Spinal cord (tissue), 10 donors: ENCODE results near the gene SUN1. TPM values are rescaled to one million over a fixed set of nuclear protein-coding genes. Genes with fewer than 3 reads are reported as not detected.

ENCODE experiments used
- DNase-seq, 6 donors: peaks; one replicate each; pipeline versions ENCODE4 v3.0.0 to v3.0.0-alpha.2; 2013 to 2015; ENCODE audit warnings: low spot score in 6 of 6, low read depth in 4 of 6
- H3K27ac ChIP-seq: one replicate; pipeline ENCODE4 v1.5.1; 2013; ENCODE audit warnings: low read depth, low read length, control low read depth
- H3K27me3 ChIP-seq: one replicate; pipeline ENCODE4 v1.6.1; 2013; ENCODE audit warnings: low read length; ENCODE audit not compliant: control insufficient read depth, insufficient read depth
- H3K36me3 ChIP-seq: one replicate; pipeline ENCODE4 v1.6.1; 2013; ENCODE audit warnings: low read length; ENCODE audit not compliant: control insufficient read depth, insufficient read depth
- H3K4me1 ChIP-seq: one replicate; pipeline ENCODE4 v1.6.1; 2013; ENCODE audit warnings: low read length; ENCODE audit not compliant: control insufficient read depth, insufficient read depth
- H3K4me3 ChIP-seq: one replicate; pipeline ENCODE4 v1.5.1; 2013; ENCODE audit warnings: low read depth, low read length, control low read depth
- H3K9me3 ChIP-seq: one replicate; pipeline ENCODE4 v1.6.1; 2013; ENCODE audit warnings: low read length; ENCODE audit not compliant: control insufficient read depth, insufficient read depth
- WGBS: methylation state at CpG from one replicate; pipeline ENCODE4 v1.1.5; 2013; ENCODE audit warnings: missing lambda C conversion rate; ENCODE audit not compliant: insufficient coverage; 5-methylcytosine and 5-hydroxymethylcytosine counted together
- polyA plus RNA-seq, 2 donors: library from polyadenylated mRNA; unstranded; fragments of 120-200 nt; gene quantifications; one replicate each; pipeline ENCODE4 v1.2.1, GENCODE V29; 2013; ENCODE audit not compliant: insufficient read length in 2 of 2
- total RNA-seq, 2 donors: library from RNA; depleted of rRNA in 1 of 2; stranded (reverse); fragments of 120-200 nt in 1 of 2; fragments of >200 nt in 1 of 2; gene quantifications; one replicate each; pipeline versions ENCODE4 v1.2.3 to v1.2.4, GENCODE V29; 2013 to 2014
- donor health status: healthy.

SUN1 gene
- total and polyA plus RNA-seq, 4 donors = 114 to 185 (median 170) TPM

GRCh38 chr7:851204-851603, 18.9 kb downstream of the SUN1 start:
- no peak for DNase-seq
- H3K4me1 ChIP-seq = no peaks in the 10 kb centered on the region
- H3K27me3 ChIP-seq = no peaks in the 10 kb centered on the region
- no peaks in the 10 kb centered on the region for H3K9me3 ChIP-seq
- no peak overlapping the region for H3K27ac ChIP-seq
- no peak overlapping the region for H3K4me3 ChIP-seq
- H3K36me3 ChIP-seq = peaks cover 79% of the 10 kb centered on the region
- 97% methylated on average over 14 of the region's 14 CpGs for WGBS

- Histone ChIP-seq H3K9me3 (no peaks in the 10 kb centered on the region), H3K36me3 (peaks cover 85% of the 10 kb centered on the region), H3K27ac (no peak overlapping the region), H3K4me3 (no peak overlapping the region), H3K4me1 (no peaks in the 10 kb centered on the region), H3K27me3 (no peaks in the 10 kb centered on the region)
- 92% methylated on average over 33 of the region's 33 CpGs for WGBS
- no peak for DNase-seq
Observed at GRCh38 chr7:853366-854117, 21.3 kb downstream of the SUN1 start.

- WGBS = 96% methylated on average over 29 of the region's 32 CpGs
- Histone ChIP-seq H3K9me3 (no peaks in the 10 kb centered on the region), H3K27ac (no peak overlapping the region), H3K4me3 (no peak overlapping the region), H3K4me1 (no peaks in the 10 kb centered on the region), H3K27me3 (no peaks in the 10 kb centered on the region), H3K36me3 (peaks cover 85% of the 10 kb centered on the region)
- no peak for DNase-seq
Observed at GRCh38 chr7:854118-854775, 22.0 kb downstream of the SUN1 start.

- peaks cover 90% of the 10 kb centered on the region for H3K36me3 ChIP-seq
- no peak for DNase-seq
- WGBS = 94% methylated on average over 24 of the region's 29 CpGs
Observed at GRCh38 chr7:855686-856369, 23.6 kb downstream of the SUN1 start.

GRCh38 chr7:856444-857095, 24.3 kb downstream of the SUN1 start:
- Histone ChIP-seq H3K27ac (no peak overlapping the region), H3K4me1 (no peaks in the 10 kb centered on the region), H3K36me3 (peaks cover 91% of the 10 kb centered on the region), H3K4me3 (no peak overlapping the region), H3K9me3 (no peaks in the 10 kb centered on the region), H3K27me3 (no peaks in the 10 kb centered on the region)
- no peak for DNase-seq
- WGBS = 95% methylated on average over 29 of the region's 30 CpGs

More at GRCh38 chr7:855686-856369, 23.6 kb downstream of the SUN1 start:
- Histone ChIP-seq H3K4me3 (no peak overlapping the region), H3K9me3 (no peaks in the 10 kb centered on the region), H3K27ac (no peak overlapping the region), H3K27me3 (no peaks in the 10 kb centered on the region), H3K4me1 (no peaks in the 10 kb centered on the region)

GRCh38 chr7:857661-858060, 25.4 kb downstream of the SUN1 start:
- Histone ChIP-seq H3K36me3 (peaks cover 91% of the 10 kb centered on the region), H3K4me3 (no peak overlapping the region), H3K27ac (no peak overlapping the region), H3K27me3 (no peaks in the 10 kb centered on the region), H3K9me3 (no peaks in the 10 kb centered on the region), H3K4me1 (no peaks in the 10 kb centered on the region)
- DNase-seq = no peak
- WGBS = 91% methylated on average over 8 of the region's 9 CpGs

- H3K36me3 ChIP-seq = peaks cover 88% of the 10 kb centered on the region
- no peaks in the 10 kb centered on the region for H3K4me1 ChIP-seq
- H3K27ac ChIP-seq = no peak overlapping the region
- no peaks in the 10 kb centered on the region for H3K9me3 ChIP-seq
- DNase-seq = no peak
- WGBS = 84% methylated on average over 13 of the region's 16 CpGs
- H3K27me3 ChIP-seq = no peaks in the 10 kb centered on the region
- no peak overlapping the region for H3K4me3 ChIP-seq
Observed at GRCh38 chr7:859359-860030, 27.2 kb downstream of the SUN1 start.

GRCh38 chr7:860149-860548, 27.9 kb downstream of the SUN1 start:
- H3K27ac ChIP-seq = no peak overlapping the region
- WGBS = 95% methylated on average over 18 of the region's 21 CpGs
- H3K9me3 ChIP-seq = no peaks in the 10 kb centered on the region
- DNase-seq = no peak
- H3K4me3 ChIP-seq = no peak overlapping the region
- no peaks in the 10 kb centered on the region for H3K4me1 ChIP-seq
- H3K36me3 ChIP-seq = peaks cover 88% of the 10 kb centered on the region
- H3K27me3 ChIP-seq = no peaks in the 10 kb centered on the region

GRCh38 chr7:861222-861621, 28.9 kb downstream of the SUN1 start:
- 91% methylated on average over 4 of the region's 9 CpGs for WGBS
- H3K27me3 ChIP-seq = no peaks in the 10 kb centered on the region
- H3K27ac ChIP-seq = no peak overlapping the region
- no peak for DNase-seq
- peaks cover 85% of the 10 kb centered on the region for H3K36me3 ChIP-seq
- H3K4me3 ChIP-seq = no peak overlapping the region
- H3K4me1 ChIP-seq = no peaks in the 10 kb centered on the region
- no peaks in the 10 kb centered on the region for H3K9me3 ChIP-seq
